NCI-H2196 treated with DMSO at 0.1 percent for 48 hours (cell line): ENCODE results near the gene ALG11.
"Not testable (repeated sequence)": the region's sequence is repeated elsewhere in the genome, so short reads cannot be mapped to it uniquely, and the experiment has no call there.

Source experiments
- DNase-seq: peaks from one replicate; lab custom pipeline; 2025; ENCODE audit not compliant: unreplicated experiment; lab: John Stamatoyannopoulos, UW

The ALG11 gene, protein sequence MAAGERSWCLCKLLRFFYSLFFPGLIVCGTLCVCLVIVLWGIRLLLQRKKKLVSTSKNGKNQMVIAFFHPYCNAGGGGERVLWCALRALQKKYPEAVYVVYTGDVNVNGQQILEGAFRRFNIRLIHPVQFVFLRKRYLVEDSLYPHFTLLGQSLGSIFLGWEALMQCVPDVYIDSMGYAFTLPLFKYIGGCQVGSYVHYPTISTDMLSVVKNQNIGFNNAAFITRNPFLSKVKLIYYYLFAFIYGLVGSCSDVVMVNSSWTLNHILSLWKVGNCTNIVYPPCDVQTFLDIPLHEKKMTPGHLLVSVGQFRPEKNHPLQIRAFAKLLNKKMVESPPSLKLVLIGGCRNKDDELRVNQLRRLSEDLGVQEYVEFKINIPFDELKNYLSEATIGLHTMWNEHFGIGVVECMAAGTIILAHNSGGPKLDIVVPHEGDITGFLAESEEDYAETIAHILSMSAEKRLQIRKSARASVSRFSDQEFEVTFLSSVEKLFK

GRCh38 chr13:52011632-52012511 is at the start of gene ALG11:
Gene ALG11, plus strand, starts transcription at chr13:52012398. Its CDS starts 21 bp downstream, at chr13:52012419.
- DNase-seq = peak; percentile 56

DNA sequence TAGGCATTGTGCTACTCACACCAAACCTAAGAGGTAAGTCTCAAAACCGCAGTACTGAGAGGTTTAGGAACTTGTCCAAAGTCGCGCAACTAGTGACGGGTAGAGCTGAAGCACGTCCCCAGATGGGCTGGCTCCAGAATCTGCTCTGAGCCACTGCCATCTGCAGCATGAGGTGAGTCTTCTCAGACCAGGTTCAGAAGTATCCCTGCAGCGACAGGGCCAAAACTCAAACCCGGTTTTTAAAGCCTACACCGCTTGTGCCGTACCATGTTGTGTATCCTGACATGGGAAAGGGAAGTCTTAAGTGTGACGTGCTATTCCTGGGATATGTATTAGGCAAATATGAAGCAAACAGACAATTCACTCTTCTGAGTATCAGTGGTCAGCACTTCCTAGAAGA is 46.0 kb upstream of the ALG11 start:
- DNase-seq = no peak

GRCh38 chr13:51967482-51968446 is 44.4 kb upstream of the ALG11 start:
- no peak for DNase-seq

DNA sequence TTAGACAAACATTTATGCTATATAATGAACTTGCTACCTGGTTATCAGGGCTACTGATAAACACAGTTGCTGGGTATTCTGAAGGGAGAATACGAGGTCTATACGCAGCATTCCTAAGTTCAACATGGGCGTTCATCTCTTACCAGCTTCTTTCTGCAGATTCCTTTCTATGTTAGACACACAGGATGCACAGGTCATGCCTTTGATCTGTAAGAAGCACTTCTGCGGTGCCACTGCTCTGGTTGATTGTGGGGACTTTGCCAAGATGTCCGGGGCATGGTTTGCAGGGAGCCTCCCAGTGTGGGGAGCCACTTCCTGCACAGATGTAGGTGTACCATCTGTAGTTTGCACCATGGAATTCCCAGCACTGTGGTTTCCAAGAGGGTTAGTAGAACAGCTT is 41.8 kb upstream of the ALG11 start:
- no peak for DNase-seq

GRCh38 chr13:51971520-51972426 is 40.4 kb upstream of the ALG11 start:
- peak; percentile 8 for DNase-seq

DNA sequence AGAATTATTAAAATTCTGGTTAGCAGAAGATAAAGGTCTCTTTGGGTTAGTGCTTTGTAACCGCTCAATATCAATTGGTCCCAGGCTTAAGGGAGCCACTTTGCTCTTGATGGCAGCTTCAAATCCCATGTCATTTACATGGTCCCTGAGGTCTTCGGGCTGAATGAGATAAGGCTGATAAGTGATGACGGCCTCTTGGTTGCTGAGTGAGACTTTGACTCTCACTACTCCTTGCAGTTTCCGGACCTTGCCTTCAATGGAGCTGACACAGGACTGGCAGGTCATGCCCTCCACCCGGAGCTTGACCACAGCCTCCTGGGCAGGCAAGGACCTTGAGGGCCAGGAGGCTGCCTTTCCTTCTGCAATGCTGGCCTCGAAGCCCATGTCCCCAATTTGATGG is 37.7 kb upstream of the ALG11 start:
- DNase-seq = no peak

DNA sequence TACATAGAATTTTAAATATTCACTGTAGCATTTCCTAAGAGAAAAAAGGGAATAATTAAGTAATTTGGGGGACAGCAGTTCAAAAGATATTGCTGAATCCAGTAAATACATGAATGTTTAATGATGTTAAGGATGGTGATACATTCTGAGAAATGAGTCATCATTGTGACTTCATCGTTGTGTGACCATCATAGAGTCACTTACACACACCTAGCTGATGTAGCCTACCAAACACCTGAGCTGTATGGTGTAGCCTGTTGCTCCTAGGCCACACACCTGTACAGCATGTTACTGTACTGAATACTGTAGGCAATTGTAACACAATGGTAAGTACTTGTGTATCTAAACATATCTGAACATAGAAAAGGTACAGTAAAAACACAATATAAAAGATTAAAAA is 35.8 kb upstream of the ALG11 start:
- DNase-seq = no peak

DNA sequence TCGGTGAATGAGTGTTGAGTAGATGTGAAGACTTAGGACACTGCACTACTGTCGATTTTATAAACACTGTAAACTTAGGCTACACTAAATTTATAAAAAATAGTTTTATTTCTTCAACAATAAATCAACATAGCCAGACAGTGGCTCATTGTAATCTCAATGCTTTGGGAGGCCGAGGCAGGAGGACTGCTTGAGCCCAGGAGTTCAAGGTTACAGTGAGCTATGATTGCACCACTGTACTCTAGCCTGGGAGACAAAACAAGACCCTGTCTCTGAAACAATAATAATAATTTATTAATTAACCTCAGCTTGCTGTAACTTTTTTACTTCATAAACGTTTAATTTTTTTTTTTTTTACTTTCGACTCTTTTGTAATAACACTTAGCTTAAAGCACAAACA is 35.3 kb upstream of the ALG11 start:
- no peak for DNase-seq

GRCh38 chr13:51977625-51978024 is 34.6 kb upstream of the ALG11 start:
- no peak for DNase-seq

DNA sequence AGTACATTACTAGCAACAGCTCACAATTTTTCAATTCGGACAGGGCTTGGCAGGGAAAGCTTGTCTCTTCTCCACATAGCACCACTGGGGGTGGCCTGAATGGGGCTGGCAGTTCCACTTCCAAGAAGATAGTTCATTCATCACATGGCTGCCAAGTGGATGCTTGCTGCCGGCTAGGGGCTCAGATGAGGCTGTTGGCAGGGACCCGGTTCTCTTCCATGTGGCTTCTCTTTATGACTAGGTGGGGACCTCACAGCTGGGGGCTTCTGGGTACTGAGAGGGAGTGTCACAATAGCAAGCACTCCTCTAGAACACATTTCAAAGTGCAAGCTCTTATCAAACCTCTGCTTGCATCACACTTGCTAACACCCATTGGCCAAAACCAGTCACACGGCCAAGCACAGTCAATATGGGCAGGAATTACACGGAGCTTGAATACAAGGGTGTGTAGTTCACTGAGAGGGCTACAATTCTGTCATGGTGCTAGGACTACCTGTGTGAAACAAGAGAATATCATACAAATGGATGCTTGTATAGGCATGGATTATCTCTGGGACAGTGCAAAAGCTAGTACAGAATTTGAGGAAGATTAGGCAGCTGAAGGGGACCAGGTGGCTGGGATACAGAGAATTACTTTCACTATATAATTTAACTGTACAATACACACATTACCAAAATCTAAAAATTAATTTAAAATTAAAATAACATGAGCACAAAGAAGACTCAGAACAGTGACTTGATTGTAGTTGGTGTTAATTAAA is 33.2 kb upstream of the ALG11 start:
- DNase-seq = no peak

DNA sequence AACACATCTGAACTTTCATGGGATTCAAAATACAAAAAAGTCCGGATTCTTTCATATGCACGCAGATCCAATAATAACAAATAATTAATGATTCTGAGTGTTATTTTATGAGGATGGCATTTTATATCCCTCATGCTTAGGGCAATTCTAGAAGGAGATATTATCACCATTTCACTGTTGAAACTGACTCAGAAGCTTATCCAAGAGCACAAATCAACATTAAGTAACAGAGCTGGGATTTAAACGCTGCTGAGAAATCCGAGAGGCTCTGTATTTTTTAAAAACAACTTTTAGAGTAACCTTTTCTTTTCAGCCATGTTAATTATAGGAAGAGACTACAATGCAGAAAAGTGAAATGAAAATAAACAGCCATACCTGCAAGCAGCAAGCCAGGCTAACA is 31.3 kb upstream of the ALG11 start:
- DNase-seq = no peak

DNA sequence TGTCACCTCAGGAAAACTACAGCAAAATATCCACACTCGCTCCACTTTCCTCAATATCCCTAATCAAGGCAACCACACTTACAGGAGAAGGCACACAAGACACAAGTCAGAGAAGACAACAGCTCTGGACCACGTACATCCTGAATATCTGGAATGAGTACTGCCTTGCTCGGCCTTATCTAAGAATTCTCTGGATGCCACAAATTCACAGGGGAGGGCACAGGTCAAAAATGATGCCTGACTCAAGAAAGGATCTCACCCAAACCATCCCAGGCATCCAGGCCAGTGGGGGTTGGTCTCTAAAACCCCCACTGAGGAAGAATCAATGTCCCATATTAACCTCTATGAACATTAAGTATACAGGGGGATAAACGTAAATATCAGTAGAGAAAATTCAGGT is 30.8 kb upstream of the ALG11 start:
- DNase-seq = no peak

- DNase-seq = not testable (repeated sequence)
Measured at GRCh38 chr13:51983292-51983691, 28.9 kb upstream of the ALG11 start.

GRCh38 chr13:51984904-51985303 is 27.3 kb upstream of the ALG11 start:
- DNase-seq = not testable (repeated sequence)

DNA sequence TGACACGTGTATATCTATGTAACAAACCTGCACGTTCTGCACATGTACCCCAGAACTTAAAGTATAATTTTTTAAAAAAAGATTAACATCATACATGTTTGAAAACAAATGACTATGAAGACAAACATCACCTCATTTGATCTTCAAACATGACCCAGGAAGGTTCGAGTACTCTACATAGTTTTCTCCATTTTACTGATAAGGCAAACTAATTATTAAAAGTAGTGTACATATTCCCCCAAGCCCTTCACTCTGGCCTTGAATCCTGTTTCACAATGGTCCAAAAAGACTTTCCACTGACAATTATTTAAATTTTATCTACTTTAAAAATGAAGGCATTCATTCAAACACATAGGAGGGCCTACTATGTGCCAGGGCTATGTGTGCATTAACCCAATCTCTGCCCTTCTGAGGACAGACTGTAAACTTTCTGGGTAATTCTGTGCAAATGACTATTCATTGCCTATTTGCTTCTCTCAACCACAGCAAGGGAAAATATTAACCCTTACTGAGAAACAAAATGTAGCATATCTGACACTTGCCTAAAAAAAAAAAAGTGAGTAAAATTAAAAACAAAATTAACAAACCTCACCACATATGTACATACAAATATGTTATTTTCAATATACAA is 23.1 kb upstream of the ALG11 start:
- DNase-seq = no peak

- no peak for DNase-seq
Measured at GRCh38 chr13:51993713-51994112, 18.5 kb upstream of the ALG11 start.

DNA sequence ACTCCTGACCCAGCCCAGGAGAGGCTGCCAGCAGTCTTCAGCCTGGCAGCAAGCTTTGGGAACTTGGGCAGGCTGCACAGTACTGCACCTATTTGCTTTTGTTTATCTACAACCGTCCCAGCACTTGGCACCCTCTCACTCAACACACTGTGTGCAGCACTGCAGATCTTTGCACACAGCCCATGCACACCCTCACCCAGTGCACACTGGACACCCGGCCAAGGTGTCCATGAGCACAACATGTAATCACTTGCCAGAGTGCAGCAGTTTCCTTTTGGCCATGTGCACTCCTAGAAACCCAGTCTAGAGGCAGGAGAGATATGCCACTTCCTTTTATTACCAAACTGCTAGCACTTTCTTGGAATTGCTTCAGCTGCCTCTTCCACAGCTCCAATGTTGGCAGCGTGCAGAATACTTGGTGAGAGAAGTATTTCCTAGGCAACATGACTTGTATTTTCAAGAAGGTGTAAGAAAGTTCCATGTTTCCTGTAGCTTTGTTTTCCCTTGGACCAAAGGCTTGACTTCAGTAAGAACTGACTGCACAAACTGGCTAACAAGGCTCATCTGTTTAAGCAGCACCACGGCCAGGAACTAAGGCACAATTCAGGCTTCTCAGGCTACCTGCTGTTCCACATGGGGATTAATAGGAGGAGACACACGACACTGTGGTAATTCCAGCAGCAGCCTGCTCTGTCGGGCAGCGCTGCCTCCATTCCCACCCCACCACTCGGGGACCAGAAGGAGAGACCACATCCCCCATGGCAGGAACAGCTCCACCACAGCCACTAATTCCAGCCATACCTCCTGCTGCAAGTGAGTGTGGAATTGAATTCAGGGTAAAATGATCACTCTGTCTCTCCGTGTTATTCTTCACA is 16.3 kb upstream of the ALG11 start:
- peak; percentile 16 for DNase-seq

- DNase-seq = no peak
Measured at GRCh38 chr13:51996641-51997040, 15.6 kb upstream of the ALG11 start.
